Measurements from ENCODE around the gene BRWD1.

Gene BRWD1

DNA sequence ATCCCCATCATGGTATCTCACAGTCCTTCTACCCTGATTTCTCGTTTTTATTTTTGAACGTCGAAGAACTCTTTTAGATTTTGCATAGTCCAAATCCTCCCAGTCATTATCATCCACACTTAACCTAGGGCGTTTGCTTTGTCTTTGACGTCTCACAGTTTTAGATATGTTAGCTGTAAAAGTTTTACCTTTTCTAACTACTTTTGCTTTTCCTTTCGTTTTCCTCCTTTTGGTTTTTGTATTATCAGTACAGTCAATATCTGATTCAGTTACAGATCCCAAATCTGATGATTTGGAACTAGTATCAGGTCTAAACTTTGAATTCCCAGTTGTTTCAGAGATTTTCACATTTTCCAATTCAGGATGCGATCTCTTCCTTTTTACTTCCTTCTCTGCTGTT is 117.1 kb downstream of the BRWD1 start:
- DNase-seq: no peak

DNA sequence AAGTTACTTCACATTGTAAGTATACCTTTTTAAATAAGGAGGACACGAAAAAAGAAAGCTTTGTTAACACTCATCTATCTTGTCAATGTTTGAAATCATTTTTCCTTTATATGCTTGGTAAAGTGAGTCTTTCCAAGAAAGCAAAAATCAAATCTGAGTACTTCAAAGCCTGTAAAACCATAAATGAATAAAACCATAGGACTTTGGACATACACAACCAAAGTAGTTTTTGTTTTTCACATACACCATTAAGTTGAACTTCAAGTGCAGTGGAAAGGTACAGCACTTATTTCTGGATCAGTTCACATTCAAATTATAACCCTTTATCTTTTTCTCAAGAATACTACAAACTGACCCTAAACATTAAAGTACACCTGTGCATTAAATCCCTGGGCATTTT is 120.1 kb downstream of the BRWD1 start:
- no peak for DNase-seq

DNA sequence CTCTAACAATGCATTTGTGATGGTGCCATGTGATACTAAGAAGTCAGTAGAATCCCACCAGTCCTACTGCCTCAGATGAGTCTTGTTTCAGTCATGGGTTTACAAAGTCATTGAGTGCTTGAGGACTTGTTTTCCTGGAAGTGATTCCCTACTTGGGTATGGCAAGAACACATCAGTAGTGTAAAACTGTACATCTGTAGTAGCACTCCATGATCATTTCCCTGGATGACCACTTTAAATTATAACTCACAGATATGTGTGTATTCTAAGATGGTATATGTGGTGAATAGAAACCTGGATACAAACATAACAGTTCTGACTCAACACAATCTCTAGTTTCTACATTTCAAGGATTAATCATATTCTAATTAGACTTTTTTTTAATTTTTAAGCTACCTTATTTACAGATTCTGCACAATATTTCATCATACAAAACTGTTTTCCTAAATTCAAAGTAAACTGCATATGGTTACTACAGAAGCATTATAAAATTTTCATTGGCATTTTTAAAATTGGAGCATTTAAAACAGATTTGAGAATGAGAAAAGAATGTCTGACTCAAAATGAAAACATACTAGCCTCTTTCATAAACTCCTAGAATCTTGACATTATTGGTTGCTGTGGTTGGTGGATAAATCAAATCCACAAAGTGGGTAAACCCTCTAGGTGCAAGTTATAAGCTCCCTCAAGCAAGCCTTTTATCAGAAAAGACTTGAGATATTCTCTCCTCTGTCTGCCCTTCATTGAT is 123.4 kb downstream of the BRWD1 start:
- DNase-seq: no peak

DNA sequence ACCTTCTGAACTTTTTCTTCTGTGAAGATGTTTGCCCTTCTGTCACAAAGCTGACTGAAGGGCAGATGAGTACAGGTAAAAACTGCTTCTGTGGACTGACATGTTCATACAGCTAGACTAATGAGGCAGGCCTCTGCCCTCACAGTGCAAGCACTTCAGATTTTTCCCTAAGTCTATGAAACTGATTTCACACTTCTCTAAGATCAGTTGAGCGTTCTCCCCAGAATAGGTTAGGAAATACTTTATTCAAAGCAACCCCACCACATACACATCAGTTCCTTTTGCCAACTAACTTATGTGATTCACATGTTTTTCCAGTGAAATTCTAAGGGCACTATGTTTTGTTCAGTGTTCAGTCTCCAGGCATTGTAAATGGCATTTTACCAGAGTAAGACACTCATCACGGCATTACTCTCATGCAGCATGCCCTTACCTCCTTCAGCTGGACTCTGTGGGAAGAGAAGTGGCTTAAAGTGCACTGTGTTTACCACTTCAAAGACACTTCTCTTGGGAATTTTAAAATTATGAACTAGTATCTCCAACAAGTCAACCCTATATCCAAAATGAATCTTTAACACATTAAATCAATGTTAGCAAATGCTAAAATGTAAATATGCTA is 124.8 kb downstream of the BRWD1 start:
- DNase-seq: no peak

DNA sequence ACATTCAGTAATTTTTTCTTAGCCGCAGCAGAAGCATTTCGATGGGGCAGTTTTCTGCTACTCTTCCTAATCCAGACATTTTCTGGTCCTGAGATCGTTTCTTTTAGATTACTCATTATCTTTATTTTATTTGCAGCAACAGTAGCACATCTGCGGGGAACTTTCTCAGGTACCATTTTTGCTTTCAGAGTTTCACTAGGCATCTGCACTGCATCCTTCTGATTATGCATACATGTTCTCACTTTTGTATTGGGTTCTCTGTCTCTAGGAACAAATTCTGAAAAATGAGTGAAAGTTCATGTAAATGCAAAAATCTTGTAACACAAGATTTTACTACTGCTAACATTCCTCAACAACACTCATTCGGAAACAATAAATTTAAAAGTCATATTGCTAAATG is 126.3 kb downstream of the BRWD1 start:
- DNase-seq: no peak

DNA sequence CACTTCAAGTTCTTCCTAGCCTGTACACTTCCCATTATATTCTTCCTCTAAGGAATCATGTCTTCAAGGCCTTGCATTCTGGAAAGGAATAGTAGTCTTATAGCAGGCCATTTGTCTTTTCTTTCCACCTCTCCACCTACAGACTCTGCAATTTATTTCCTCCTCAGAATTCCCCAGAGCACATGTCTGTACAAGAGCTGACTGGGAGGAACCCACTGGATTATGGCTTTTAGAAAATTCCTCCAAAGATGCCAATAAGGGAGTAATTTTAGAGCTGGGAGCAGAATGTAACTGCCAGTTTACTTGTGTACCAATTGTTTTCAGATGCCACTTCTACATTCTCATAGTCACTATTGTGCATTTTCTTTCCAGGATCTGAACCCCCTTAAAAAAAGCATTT is 126.8 kb downstream of the BRWD1 start:
- peak; percentile 12 for DNase-seq

DNA sequence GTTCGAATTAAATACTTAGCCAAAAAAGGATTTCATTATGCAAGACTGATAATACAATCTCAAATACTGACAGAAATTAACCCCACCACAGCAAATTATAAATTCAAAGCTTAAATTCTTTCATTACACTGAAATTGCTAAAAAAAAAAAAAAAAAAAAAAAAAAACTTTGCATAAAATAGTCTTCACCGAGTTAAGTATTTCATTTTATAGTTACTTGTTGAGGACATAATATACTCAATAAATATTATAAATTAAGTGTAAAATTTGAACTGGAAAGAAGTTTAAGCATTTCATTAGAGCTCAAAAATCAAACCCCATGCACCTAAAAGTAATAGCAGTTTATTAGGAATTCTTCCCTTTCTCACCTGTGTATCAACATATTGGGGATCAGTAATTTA is 128.3 kb downstream of the BRWD1 start:
- no peak for DNase-seq

DNA sequence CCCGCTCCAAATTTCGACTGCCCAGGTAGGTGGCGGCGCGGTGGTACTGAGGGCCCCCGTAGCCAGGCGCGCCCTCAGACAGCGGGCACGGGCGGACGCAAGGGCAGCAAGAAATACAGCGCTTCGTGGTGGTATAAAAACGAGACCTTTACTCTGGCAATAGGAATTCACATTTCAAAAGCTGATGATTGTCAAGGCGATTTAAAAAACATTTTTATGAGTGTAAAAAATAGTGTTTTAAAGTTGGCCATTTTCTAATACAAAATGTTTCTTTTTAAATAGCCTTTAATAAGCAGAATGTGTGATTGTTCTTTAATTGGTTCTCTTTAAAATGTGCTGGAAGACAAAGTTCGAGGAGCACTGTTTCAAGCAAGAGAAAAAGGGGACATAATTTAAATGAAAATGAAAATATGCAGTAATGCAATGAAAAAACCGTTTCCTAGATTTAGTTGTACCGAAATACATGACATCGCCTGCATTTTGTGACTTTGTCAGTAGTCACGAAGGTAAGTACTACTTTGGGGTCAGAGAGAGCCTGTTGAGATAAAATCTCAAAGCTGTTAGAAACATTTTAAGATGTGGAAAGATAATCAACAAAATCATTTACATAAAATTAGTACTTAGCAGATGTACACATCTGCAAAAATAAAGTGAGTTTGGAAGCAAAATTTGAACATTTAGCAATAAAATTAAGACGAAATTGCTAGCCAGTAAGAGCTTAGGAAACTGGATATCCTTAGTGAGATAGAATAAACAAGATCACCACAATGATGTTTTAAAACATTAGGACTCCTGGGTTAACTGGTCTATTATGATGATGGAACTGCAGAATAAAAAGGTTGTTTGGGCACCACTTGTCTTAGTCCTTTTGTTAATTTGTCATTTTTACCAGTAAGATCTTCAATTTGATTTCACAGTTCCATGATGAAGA is 129.1 kb downstream of the BRWD1 start:
- no peak for DNase-seq

DNA sequence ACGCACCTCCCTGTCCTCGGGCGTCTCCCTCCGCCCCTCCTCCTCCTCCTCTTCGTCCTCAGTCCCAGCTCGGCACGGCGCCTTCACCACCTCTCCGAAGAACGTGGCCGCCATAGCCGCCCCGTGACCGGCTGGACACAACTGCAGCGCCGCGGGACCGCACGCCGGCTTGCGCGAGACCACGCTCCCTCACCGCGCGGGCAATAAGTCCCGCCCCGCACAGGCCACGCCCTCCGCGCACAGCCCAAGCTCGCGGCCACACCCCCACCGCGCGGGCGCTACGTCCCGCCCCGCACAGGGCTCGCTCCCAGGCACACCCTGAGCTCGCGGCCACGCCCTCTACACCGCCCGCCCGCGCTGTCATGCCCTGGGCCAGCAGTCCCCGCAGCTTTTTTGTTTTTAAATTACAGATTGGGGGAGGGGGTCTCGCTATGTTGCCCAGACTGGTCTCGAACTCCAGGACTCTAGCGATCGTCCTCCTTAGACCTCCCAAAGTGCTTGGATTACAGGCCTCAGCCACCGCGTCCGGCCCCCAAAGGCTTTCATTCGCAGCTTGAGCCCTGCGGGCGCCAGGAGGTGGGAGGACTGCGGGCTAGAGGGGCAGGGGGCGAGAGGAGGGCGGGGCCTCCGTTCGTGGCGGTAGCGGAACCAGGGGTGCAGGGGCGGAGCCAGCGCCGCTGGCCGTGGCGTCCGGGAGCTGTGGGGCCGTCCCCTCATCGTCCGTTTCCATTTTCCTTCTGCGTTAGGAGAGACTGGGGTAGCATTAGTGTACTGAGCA is 130.0 kb downstream of the BRWD1 start, which contains the start of gene PSMG1:
Gene PSMG1 (minus strand): TSS at position 180 of the 778 bp plus-strand sequence. CDS start 66 bp downstream, at position 114.
- DNase-seq: peak; percentile 97

DNA sequence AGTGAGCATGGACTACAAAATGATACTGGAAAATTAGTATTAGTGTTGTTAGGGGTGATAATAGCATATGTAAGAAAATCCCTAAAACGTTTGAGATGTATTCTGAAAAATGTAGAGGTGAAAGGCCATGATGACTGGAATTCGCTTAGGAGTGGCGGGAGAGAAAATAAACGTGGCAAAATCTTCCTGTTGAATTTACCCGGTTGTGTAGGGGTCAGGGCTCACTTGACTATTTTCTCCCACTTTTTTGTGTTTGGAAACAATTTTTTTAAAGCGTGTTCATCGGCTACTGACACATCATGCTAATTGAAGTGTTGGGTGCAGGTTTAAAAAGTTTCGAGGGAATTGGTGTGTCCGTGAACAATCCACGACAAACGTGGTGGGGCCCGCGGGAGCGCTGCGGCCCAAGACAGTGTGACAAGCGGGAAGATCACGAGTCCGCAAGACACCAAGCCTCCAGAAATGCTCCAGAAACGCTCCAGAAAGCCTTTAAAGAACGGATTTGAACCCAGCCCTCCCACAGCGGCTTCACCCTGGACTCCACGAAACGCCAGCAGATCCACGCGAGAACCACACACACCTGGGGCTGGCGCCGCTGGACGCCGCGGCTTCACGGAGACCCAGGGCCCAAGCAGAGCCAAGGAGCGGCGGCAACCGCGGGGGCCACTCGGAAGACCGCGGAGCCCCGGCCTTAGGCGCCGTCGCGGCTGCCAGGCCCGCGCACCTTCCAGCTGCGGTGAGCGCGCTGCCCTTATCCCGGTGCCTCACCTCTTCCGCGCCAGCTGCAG is 130.8 kb downstream of the BRWD1 start:
- DNase-seq: peak; percentile 82

DNA sequence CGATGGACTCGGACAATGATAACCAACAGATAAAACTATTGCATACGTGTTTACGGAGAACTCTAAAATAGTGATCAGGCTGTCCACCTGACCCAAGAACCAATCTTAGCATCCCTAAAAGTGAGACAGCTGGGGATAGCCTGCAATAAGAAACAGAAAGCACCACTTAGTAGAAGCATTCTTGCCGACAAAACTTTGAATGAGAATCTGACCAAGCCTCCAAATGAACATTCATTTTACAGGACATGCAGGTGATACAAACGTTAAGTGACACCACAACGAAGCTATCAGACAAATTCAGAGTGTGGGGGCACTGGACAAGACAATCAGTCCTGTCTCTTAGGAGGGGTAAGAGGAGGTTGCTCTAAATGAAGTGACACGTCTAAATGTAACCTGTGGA is 131.4 kb downstream of the BRWD1 start:
- peak; percentile 16 for DNase-seq

DNA sequence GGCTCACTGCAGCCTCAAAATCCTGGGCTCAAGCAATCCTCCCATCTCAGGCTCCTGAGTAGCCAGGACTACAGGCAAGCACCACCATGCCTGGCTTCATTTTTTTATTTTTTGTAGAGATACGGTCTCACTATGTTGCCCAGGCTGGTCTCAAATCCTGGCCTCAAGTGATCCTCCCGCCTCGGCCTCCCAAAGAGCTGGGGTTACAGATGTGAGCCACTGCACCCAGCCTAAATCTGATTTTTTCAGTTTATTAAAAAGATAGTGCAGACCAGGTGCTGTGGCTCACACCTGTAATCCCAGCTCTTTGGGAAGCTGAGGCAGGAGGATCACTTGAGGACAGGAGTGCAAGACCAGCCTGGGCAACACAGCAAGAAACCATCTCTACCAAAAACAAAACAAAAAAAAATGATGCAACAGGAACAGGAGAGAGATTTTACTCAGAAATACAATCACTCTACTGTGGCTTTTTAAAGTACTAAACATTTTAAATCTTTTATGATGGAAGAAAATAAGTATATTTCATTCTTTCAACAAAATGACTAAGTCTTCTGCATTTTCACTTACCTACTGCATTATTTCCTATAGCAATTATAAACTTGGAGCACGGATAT is 132.1 kb downstream of the BRWD1 start:
- no peak for DNase-seq

DNA sequence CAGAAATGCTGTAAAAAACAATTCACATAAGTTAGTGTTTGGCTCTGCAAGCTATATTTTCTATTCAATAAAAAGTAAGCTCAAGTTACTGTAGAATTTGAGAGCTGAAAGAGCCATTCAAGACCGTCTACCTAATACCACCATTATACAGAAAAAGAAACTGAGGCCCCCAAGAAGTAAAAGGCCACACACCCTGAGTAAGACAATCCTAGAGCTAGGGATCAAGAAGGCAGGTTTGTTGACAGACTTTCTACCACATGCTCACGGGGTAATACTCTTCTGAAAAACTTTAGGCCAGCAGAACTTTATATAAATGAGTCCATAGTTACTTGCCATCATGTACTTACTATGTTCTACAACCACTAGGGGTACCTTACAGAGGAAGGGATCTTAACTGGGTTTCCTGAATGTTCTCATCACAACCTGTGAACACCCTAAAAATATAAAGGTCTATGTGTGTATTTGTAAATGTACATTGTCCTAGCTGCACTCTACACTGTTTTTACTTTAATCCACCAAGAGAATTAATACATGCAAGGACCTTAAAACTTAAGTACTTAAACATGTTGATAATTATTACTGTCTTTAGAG is 132.9 kb downstream of the BRWD1 start:
- no peak for DNase-seq

DNA sequence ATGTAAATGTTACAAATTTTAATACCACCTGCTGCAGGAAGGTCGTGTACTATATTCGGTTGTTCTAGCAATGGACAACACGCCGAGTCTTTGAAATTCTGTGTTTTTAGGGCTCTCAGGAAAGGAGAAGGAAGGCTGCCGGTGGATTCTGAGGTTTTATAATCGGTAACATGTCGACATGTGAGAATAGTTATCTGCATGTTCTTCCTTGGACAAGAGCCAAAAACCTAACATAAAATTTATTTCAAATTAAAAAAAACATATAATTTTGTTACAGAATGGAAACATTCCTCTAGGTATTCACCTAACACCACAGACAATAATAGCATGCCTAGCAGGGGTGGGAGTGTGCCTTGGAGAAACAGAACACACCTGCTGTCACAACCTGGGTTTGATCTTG is 135.0 kb downstream of the BRWD1 start:
- no peak for DNase-seq

DNA sequence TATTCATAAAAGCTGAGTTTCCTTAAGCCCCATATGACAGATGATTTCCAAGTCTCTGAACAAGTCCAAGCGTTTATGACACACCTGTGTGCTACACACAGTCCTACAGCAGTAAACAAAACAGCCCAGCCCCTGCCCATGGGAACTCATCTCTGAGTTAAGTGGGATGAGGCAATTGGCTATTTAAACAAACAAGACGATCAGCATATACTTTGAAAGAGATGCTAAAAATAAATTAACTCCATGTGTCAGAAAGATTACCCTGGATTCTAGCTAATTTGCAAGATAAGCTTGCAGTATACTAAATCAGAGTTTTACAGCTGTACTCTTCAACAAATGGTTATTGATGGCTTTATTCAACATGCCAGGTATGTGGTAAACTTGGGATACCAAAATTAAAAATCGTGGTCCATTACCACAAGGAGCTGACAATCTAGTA is 137.1 kb downstream of the BRWD1 start:
- no peak for DNase-seq

DNA sequence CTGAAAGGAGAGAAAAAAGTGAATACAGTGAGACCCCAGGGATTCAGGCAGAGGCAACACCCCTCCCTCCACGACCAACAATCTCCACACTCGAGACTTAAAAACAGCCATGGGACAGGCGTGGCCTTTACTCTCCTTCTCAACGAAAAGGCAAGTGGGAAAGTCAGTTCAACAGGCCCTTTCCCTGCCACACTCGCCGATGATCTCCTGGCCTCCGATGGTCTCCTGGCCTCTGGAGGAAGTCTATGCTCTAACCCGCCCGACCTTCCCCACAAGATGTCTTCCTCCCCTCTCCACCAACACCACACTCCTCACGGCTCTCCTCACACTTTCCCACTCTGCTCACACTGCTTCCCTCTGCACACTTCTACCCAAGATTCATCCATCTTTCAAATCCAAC is 137.8 kb downstream of the BRWD1 start:
- no peak for DNase-seq

DNA sequence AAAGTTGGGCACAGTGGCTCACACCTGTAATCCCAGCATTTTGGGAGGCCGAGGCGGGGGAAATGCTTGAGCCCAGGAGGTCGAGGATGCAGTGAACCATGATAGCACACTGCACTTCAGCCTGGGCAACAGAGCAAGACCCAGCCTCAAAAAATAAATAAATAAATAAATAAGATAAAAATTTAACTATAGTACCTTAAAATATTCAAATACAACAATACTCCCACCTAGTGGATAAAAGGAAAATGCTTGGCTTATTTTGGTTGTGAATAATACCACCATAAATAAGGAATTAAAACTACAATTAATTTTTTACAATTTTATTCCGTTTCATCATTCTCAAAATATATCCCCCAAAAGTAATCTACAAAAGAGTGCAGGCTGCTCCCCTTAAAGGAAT is 138.3 kb downstream of the BRWD1 start:
- peak; percentile 56 for DNase-seq

DNA sequence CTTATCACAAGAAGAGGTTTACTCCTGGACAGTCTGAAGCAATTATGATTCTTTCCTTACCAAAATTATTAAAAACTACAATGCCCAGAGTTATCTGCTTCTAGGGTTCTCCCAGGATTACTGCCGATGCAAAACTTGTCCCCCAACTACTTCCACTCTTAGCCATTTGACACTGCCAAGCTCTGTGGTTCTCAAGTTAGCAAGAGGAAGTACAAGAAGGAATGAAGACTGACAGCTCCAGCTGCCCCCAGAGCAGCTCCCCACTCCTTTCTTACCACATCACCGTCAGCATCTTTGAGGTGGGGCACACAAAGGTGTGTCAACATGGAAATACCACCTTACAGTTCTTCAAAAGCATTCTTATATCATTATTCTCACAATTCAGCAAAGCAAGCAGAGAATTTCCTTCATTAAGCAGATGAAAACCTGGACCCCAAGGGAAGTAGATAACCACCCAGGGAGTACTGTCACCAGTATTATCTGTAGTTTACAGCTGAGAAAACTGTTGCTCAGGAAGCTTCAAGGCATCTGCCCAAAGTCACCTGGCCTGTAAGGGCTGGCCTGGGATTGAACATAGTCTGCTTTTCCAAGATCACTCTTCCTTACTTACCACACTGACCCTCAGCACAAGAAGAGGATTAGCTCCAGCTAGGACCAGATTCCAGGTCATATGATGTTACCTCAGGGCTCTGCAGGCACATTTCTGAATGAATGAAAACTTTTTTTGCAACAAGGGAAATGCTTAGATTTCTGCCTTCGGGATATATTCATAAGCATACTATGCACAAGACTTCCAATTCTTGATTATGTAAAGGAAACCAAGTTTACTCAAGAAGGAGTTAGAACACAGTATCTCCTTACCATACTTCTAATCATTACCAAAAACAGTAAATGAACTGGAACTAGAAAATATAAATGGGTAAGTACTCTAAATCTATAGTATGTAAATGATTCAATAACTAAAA is 139.4 kb downstream of the BRWD1 start:
- no peak for DNase-seq

DNA sequence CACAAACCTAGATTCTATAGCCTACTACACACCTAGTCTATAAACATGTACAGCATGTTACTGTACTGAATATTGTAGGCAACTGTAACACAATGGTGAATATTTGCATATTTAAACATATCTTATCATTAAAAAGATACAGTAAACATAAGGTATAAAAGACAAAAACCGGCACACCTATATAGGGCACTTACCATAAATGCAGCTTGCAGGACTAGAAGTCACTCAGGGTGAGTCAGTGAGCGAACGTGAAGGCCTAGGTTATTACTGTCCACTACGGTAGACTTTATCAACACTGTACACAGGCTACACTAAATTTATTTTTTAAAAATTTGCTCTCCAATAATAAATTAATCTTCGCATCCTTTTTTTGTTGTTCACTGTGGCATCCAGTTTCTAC is 143.5 kb downstream of the BRWD1 start:
- no peak for DNase-seq

DNA sequence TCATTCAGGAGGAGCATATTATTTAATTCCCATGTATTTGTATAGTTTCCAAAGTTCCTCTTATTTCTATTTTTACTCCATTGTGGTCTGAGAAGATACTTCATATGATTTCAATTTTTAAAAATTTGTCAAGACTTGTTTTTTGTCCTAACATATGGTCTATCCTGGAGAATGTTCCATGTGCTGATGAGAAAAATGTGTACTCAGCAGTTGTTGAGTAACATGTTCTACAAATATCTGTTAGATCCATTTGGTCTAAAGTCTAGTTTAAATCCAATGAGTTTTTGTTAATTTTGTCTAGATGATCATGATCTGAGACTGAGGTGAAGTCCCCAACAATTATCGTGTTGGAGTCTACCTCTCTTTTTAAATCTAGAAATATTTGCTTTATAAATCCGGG is 144.6 kb downstream of the BRWD1 start:
- DNase-seq: no peak

All from eye (tissue), 1 donor.